Stomach (tissue), 4 donors: Measurements from ENCODE around the gene LRATD1.

Experiments used
- CTCF ChIP-seq, 7 experiments: fragments of 450-650 bp in 4 of 7; fragments of 200-600 bp in 3 of 7; sonication (generic) in 3 of 7; IDR thresholded peaks; one replicate each; pipeline ENCODE4 v1.5.1; 2016 to 2019; ENCODE audit warnings: antibody characterized with exemption in 7 of 7, control low read depth in 2 of 7, mild to moderate bottlenecking in 1 of 7
- EP300 ChIP-seq: sonication (generic); formaldehyde crosslinking; IDR thresholded peaks from one replicate; pipeline ENCODE4 v1.6.1; 2017; ENCODE audit warnings: antibody characterized with exemption

DNA sequence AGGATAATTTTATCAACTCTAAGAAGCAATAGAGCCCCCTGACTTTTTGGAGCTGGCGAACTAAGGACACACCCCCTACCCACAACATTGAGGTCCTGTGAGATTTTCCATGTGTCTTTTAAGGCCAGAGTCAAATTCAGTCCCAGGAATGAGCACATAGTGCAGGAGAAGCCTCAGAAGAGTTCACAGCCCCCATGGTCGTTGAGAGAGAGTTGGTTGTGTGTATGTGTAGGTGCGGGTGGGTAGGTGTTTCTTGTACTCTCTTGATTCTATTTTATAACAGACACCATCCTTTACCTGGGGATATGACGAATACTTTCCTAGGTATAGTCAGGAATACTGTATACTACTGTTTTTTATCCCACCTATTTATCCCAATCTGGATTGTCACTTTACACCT, 8.6 kb downstream of the LRATD1 start:
- TF ChIP-seq EP300 (no peak), CTCF (IDR thresholded peaks at IDR 0.05) (no peak)
